ENCODE data around the gene CCDC85C.

GRCh38 chr14:99597911-99598600 lies 6.0 kb downstream of the CCDC85C start:
- no peak for TF ChIP-seq FOXK2 (IDR thresholded peaks at IDR 0.05)
- no peak for TF ChIP-seq ELF4 (IDR thresholded peaks at IDR 0.05)
- no peak for TF ChIP-seq PKNOX1 (IDR thresholded peaks at IDR 0.05)

Measured in HEK293T (cell line).